HepG2 (cell line): ENCODE measurements around the gene SH3BP2. TPM values are rescaled to one million over a fixed set of nuclear protein-coding genes. Genes with fewer than 3 reads are reported as not detected.
A peak's percentile ranks its signal among the peaks of the same experiment; 100 is the strongest.

Experiments
- CBX5 ChIP-seq: sonication (generic); formaldehyde crosslinking; IDR thresholded peaks from 2 replicates; pipeline ENCODE4 v1.4.0; 2020; ENCODE audit warnings: missing genetic modification reagents, borderline replicate concordance
- CEBPG ChIP-seq: IDR thresholded peaks from 2 replicates; pipeline ENCODE4 v1.6.1; 2016
- GLI4 ChIP-seq: sonication (generic); formaldehyde crosslinking; IDR thresholded peaks from 2 replicates; pipeline ENCODE4 v1.5.1; 2020; ENCODE audit warnings: missing genetic modification reagents, mild to moderate bottlenecking, moderate library complexity, borderline replicate concordance
- KDM5B ChIP-seq: sonication (generic); formaldehyde crosslinking; IDR thresholded peaks from 2 replicates; pipeline ENCODE4 v1.4.0; 2020; ENCODE audit warnings: missing genetic modification reagents, mild to moderate bottlenecking, borderline replicate concordance
- KLF11 ChIP-seq: IDR thresholded peaks from 2 replicates; pipeline ENCODE4 v1.6.1; 2016; ENCODE audit warnings: missing compliant biosample characterization
- MAFF ChIP-seq: IDR thresholded peaks from 2 replicates; pipeline ENCODE4 v1.6.1; 2011; ENCODE audit warnings: low read depth, low read length, improper control_type of control experiment
- MTERF4 ChIP-seq: sonication (generic); formaldehyde crosslinking; IDR thresholded peaks from 2 replicates; pipeline ENCODE4 v1.8.0; 2023; ENCODE audit warnings: mild to moderate bottlenecking, missing genetic modification reagents
- PLRG1 ChIP-seq: fragments of 450-650 bp; conservative IDR thresholded peaks from 2 replicates; pipeline ENCODE4 v1.6.1; 2016
- POLR2AphosphoS2 ChIP-seq: IDR thresholded peaks from 2 replicates; pipeline ENCODE4 v1.6.1; 2011; ENCODE audit warnings: low read depth, low read length, improper control_type of control experiment
- POLR2AphosphoS5 ChIP-seq: IDR thresholded peaks from 2 replicates; pipeline ENCODE4 v1.6.1; 2012; ENCODE audit warnings: low read depth, low read length
- RARA ChIP-seq: IDR thresholded peaks from 2 replicates; pipeline ENCODE4 v1.6.1; 2016; ENCODE audit warnings: missing genetic modification reagents, missing compliant biosample characterization
- SNAPC2 ChIP-seq: sonication (generic); formaldehyde crosslinking; IDR thresholded peaks from 2 replicates; pipeline ENCODE4 v1.8.1; 2022; ENCODE audit warnings: mild to moderate bottlenecking, missing genetic modification reagents
- TAF1 ChIP-seq: sonication (generic); formaldehyde crosslinking; IDR thresholded peaks from 2 replicates; pipeline ENCODE4 v1.4.0; 2020; ENCODE audit warnings: missing genetic modification reagents
- TFDP1 ChIP-seq: IDR thresholded peaks from 2 replicates; pipeline ENCODE4 v1.6.1; 2016; ENCODE audit warnings: missing compliant biosample characterization, missing genetic modification reagents, borderline replicate concordance
- ZFY ChIP-seq: sonication (generic); formaldehyde crosslinking; IDR thresholded peaks from 2 replicates; pipeline ENCODE4 v1.4.0; 2020; ENCODE audit warnings: missing genetic modification reagents
- ZGPAT ChIP-seq: IDR thresholded peaks from 2 replicates; pipeline ENCODE4 v1.6.1; 2016; ENCODE audit warnings: mild to moderate bottlenecking
- ZNF17 ChIP-seq: sonication (generic); formaldehyde crosslinking; IDR thresholded peaks from 2 replicates; pipeline ENCODE4 v1.5.0; 2020; ENCODE audit warnings: mild to moderate bottlenecking, missing genetic modification reagents
- ZNF275 ChIP-seq: sonication (generic); formaldehyde crosslinking; IDR thresholded peaks from 2 replicates; pipeline ENCODE4 v1.8.0; 2022; ENCODE audit warnings: missing genetic modification reagents, mild to moderate bottlenecking, inconsistent platforms, borderline replicate concordance
- ZNF3 ChIP-seq: IDR thresholded peaks from 2 replicates; pipeline ENCODE4 v1.7.0; 2017; ENCODE audit warnings: inconsistent platforms
- ZNF431 ChIP-seq: sonication (generic); formaldehyde crosslinking; IDR thresholded peaks from 2 replicates; pipeline ENCODE4 v1.9.0; 2022; ENCODE audit warnings: missing genetic modification reagents, low read depth, mild to moderate bottlenecking, borderline replicate concordance
- ZNF547 ChIP-seq: sonication (generic); formaldehyde crosslinking; IDR thresholded peaks from 2 replicates; pipeline ENCODE4 v1.5.1; 2020; ENCODE audit warnings: mild to moderate bottlenecking, missing genetic modification reagents
- ZNF558 ChIP-seq: sonication (generic); formaldehyde crosslinking; IDR thresholded peaks from 2 replicates; pipeline ENCODE4 v1.9.0; 2022; ENCODE audit warnings: mild to moderate bottlenecking, missing genetic modification reagents, borderline replicate concordance
- ZNF616 ChIP-seq: sonication (generic); formaldehyde crosslinking; IDR thresholded peaks from 2 replicates; pipeline ENCODE4 v1.5.0; 2020; ENCODE audit warnings: low read depth, mild to moderate bottlenecking, missing genetic modification reagents
- ZNF670 ChIP-seq: sonication (generic); formaldehyde crosslinking; IDR thresholded peaks from 2 replicates; pipeline ENCODE4 v1.8.0; 2022; ENCODE audit warnings: mild to moderate bottlenecking, missing genetic modification reagents, borderline replicate concordance
- ZNF776 ChIP-seq: sonication (generic); formaldehyde crosslinking; IDR thresholded peaks from 2 replicates; pipeline ENCODE4 v1.4.0; 2020; ENCODE audit warnings: mild to moderate bottlenecking, missing genetic modification reagents
- ZNF784 ChIP-seq: sonication (generic); formaldehyde crosslinking; IDR thresholded peaks from 2 replicates; pipeline ENCODE4 v1.5.1; 2020; ENCODE audit warnings: missing genetic modification reagents, mild to moderate bottlenecking, borderline replicate concordance
- polyA plus RNA-seq, 8 experiments: library from polyadenylated mRNA; depleted of rRNA in 3 of 8; stranded (reverse) in 7 of 8; unstranded in 1 of 8; fragments of >200 nt; fragmentation: Illumina TruSeq in 4 of 8; extraction: Trizol in 4 of 8; gene quantifications; 2 replicates each; pipeline versions ENCODE4 v1.2.1 to v1.2.3, GENCODE V29; 2011 to 2016; ENCODE audit warnings: low read depth in 4 of 8, missing spikeins in 1 of 8, mixed read lengths in 1 of 8; ENCODE audit not compliant: insufficient read depth in 1 of 8
- total RNA-seq, 5 experiments: library from RNA; depleted of rRNA; stranded (reverse); fragments of >200 nt; fragmentation: Illumina TruSeq; extraction: Trizol; gene quantifications; 2 replicates each; pipeline ENCODE4 v1.2.3, GENCODE V29; 2016; ENCODE audit warnings: low read depth in 1 of 5

SH3BP2 gene
- total and polyA plus RNA-seq, 2 of the 13 experiments (the other 11 are each of a cell fraction or from before 2014, with no cell fraction given): 16.9 to 34.5 TPM

GRCh38 chr4:2843263-2843940 is 50.5 kb downstream of the SH3BP2 start, which contains the start of gene ADD1 (continued):
- TF ChIP-seq TFDP1 (CRISPR knock-in tag) (peak; percentile 64; the same call in 1 of the 2 replicates), CEBPG (CRISPR knock-in tag) (no peak), ZNF275 (CRISPR knock-in tag) (peak; percentile 34; the same call in 1 of the 2 replicates), GLI4 (CRISPR knock-in tag) (peak; percentile 94; the same call in 1 of the 2 replicates), SNAPC2 (CRISPR knock-in tag) (0 out of 2 replicates have a peak, but pooled peaks have one; percentile 20), PLRG1 (no peak), ZNF616 (CRISPR knock-in tag) (0 out of 2 replicates have a peak, but pooled peaks have one; percentile 75), ZNF776 (CRISPR knock-in tag) (peak; percentile 64; the same call in 1 of the 2 replicates), POLR2AphosphoS2 (no peak), ZNF784 (CRISPR knock-in tag) (peak; percentile 64), MTERF4 (CRISPR knock-in tag) (peak; percentile 62; the same call in 1 of the 2 replicates), KDM5B (CRISPR knock-in tag) (peak; percentile 76), ZGPAT (peak; percentile 77; the same call in 1 of the 2 replicates), ZNF17 (CRISPR knock-in tag) (peak; percentile 65; the same call in 1 of the 2 replicates), ZNF547 (CRISPR knock-in tag) (peak; percentile 90), ZNF3 (CRISPR knock-in tag) (no peak), MAFF (no peak), KLF11 (CRISPR knock-in tag) (peak; percentile 71; the same call in 1 of the 2 replicates), ZNF558 (CRISPR knock-in tag) (peak; percentile 60; the same call in 1 of the 2 replicates), POLR2AphosphoS5 (peak; percentile 62), TAF1 (CRISPR knock-in tag) (peak; percentile 64), ZNF670 (CRISPR knock-in tag) (no peak), CBX5 (CRISPR knock-in tag) (no peak), ZFY (CRISPR knock-in tag) (peak; percentile 97), RARA (CRISPR knock-in tag) (0 out of 2 replicates have a peak, but pooled peaks have one; percentile 39), ZNF431 (CRISPR knock-in tag) (no peak)
